Measurements from ENCODE around the gene MIPOL1. TPM values are rescaled to one million over a fixed set of nuclear protein-coding genes. Genes with fewer than 3 reads are reported as not detected.

MIPOL1 gene
- total RNA-seq, 2 donors from 2014 or later: 0.67 to 1.5 TPM

- H3K27ac Mint-ChIP-seq: no peak overlapping the region
- H3K4me3 Mint-ChIP-seq: no peak overlapping the region
- H3K27me3 Mint-ChIP-seq: peaks cover 34% of the 10 kb centered on the region
- H3K36me3 Mint-ChIP-seq (ENCODE audit: low read depth): peaks cover 5% of the 10 kb centered on the region
- no peaks in the 10 kb centered on the region for H3K9me3 Mint-ChIP-seq
- no peaks in the 10 kb centered on the region for H3K4me1 Mint-ChIP-seq
- no peak for ATAC-seq (replicated peaks)
Measured at GRCh38 chr14:37583358-37584210, 385.8 kb downstream of the MIPOL1 start.

GRCh38 chr14:37584211-37585100 is 386.7 kb downstream of the MIPOL1 start:
- no peak overlapping the region for H3K27ac Mint-ChIP-seq
- no peak for ATAC-seq (replicated peaks)
- H3K27me3 Mint-ChIP-seq: peaks cover 43% of the 10 kb centered on the region
- H3K4me1 Mint-ChIP-seq: no peaks in the 10 kb centered on the region
- H3K4me3 Mint-ChIP-seq: no peak overlapping the region
- peaks cover 7% of the 10 kb centered on the region for H3K9me3 Mint-ChIP-seq
- H3K36me3 Mint-ChIP-seq (ENCODE audit: low read depth): peaks cover 5% of the 10 kb centered on the region

- Mint-ChIP-seq H3K27me3 (peaks cover 46% of the 10 kb centered on the region), H3K9me3 (peaks cover 7% of the 10 kb centered on the region), H3K27ac (no peak overlapping the region), H3K36me3 (ENCODE audit: low read depth) (peaks cover 5% of the 10 kb centered on the region), H3K4me1 (no peaks in the 10 kb centered on the region), H3K4me3 (no peak overlapping the region)
- no peak for ATAC-seq (replicated peaks)
Measured at GRCh38 chr14:37585101-37585511, 387.4 kb downstream of the MIPOL1 start.

GRCh38 chr14:37585971-37586796 is 388.4 kb downstream of the MIPOL1 start:
- Mint-ChIP-seq H3K4me3 (no peak overlapping the region), H3K9me3 (peaks cover 7% of the 10 kb centered on the region), H3K36me3 (ENCODE audit: low read depth) (peaks cover 11% of the 10 kb centered on the region), H3K27ac (no peak overlapping the region), H3K27me3 (peaks cover 56% of the 10 kb centered on the region), H3K4me1 (no peaks in the 10 kb centered on the region)
- ATAC-seq (replicated peaks): no peak

GRCh38 chr14:37586797-37587130 is 389.0 kb downstream of the MIPOL1 start:
- Mint-ChIP-seq H3K27me3 (peaks cover 55% of the 10 kb centered on the region), H3K9me3 (peaks cover 7% of the 10 kb centered on the region), H3K36me3 (ENCODE audit: low read depth) (peaks cover 14% of the 10 kb centered on the region), H3K4me1 (no peaks in the 10 kb centered on the region), H3K27ac (no peak overlapping the region), H3K4me3 (no peak overlapping the region)
- ATAC-seq (replicated peaks): no peak

- ATAC-seq (replicated peaks): no peak
- Mint-ChIP-seq H3K27ac (no peak overlapping the region), H3K4me1 (no peaks in the 10 kb centered on the region), H3K4me3 (no peak overlapping the region), H3K9me3 (peaks cover 7% of the 10 kb centered on the region), H3K36me3 (ENCODE audit: low read depth) (peaks cover 14% of the 10 kb centered on the region), H3K27me3 (peaks cover 55% of the 10 kb centered on the region)
Measured at GRCh38 chr14:37587131-37587803, 389.5 kb downstream of the MIPOL1 start.

- no peak for ATAC-seq (replicated peaks)
- no peak overlapping the region for H3K4me3 Mint-ChIP-seq
Measured at GRCh38 chr14:37587881-37588666, 390.3 kb downstream of the MIPOL1 start.

GRCh38 chr14:37588667-37588955 is 390.9 kb downstream of the MIPOL1 start:
- peaks cover 7% of the 10 kb centered on the region for H3K9me3 Mint-ChIP-seq
- ATAC-seq (replicated peaks): no peak
- no peak overlapping the region for H3K27ac Mint-ChIP-seq
- peaks cover 58% of the 10 kb centered on the region for H3K27me3 Mint-ChIP-seq
- H3K4me1 Mint-ChIP-seq: no peaks in the 10 kb centered on the region
- peaks cover 14% of the 10 kb centered on the region for H3K36me3 Mint-ChIP-seq (ENCODE audit: low read depth)
- H3K4me3 Mint-ChIP-seq: no peak overlapping the region

More at GRCh38 chr14:37587881-37588666, 390.3 kb downstream of the MIPOL1 start:
- no peak overlapping the region for H3K27ac Mint-ChIP-seq
- peaks cover 58% of the 10 kb centered on the region for H3K27me3 Mint-ChIP-seq
- H3K4me1 Mint-ChIP-seq: no peaks in the 10 kb centered on the region
- H3K9me3 Mint-ChIP-seq: peaks cover 7% of the 10 kb centered on the region
- peaks cover 14% of the 10 kb centered on the region for H3K36me3 Mint-ChIP-seq (ENCODE audit: low read depth)

- Mint-ChIP-seq H3K4me1 (peaks cover 2% of the 10 kb centered on the region), H3K9me3 (peaks cover 7% of the 10 kb centered on the region), H3K36me3 (ENCODE audit: low read depth) (peaks cover 14% of the 10 kb centered on the region), H3K27ac (no peak overlapping the region), H3K4me3 (no peak overlapping the region), H3K27me3 (peaks cover 63% of the 10 kb centered on the region)
- no peak for ATAC-seq (replicated peaks)
Measured at GRCh38 chr14:37588956-37589714, 391.4 kb downstream of the MIPOL1 start.

- H3K36me3 Mint-ChIP-seq (ENCODE audit: low read depth): peaks cover 14% of the 10 kb centered on the region
- H3K4me3 Mint-ChIP-seq: no peak overlapping the region
- peaks cover 3% of the 10 kb centered on the region for H3K4me1 Mint-ChIP-seq
- ATAC-seq (replicated peaks): no peak
- peaks cover 7% of the 10 kb centered on the region for H3K9me3 Mint-ChIP-seq
- no peak overlapping the region for H3K27ac Mint-ChIP-seq
- H3K27me3 Mint-ChIP-seq: peaks cover 65% of the 10 kb centered on the region
Measured at GRCh38 chr14:37589715-37590427, 392.1 kb downstream of the MIPOL1 start.

DNA sequence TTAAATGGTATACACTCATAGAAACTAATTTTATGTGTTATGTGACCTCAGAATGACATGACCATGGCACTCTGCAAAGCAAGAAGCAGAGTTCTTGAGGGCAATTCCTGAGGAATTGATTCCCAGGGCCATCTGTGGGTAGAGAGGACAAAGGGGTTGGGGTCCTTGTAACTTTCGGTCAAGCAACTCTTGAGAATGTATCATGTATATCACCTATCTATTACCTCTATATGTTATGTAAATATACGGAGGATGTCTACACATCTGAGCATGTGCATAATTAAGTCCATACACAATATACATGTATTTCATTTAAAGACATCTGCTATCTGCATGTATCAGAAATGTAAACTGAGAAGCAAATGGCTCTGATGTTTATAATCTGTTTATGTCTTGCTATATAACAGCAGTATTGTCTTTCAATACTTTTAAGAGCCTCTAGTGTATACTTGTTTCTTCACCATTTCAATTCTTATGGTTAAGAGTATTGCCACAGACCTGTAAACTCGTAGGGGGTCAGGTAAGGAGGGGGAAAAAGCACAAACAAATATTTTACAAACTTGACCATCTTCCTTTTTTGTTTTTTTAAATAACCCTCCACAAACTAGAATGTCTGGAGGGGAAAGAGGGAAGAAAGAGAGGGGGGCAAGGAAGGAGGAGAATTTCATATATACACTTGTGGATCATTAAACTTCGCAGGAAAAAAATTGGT is 392.8 kb downstream of the MIPOL1 start:
- Mint-ChIP-seq H3K36me3 (ENCODE audit: low read depth) (peaks cover 16% of the 10 kb centered on the region), H3K4me1 (peaks cover 4% of the 10 kb centered on the region), H3K4me3 (no peak overlapping the region), H3K27ac (no peak overlapping the region), H3K27me3 (peaks cover 62% of the 10 kb centered on the region), H3K9me3 (peaks cover 7% of the 10 kb centered on the region)
- no peak for ATAC-seq (replicated peaks)
